ENCODE data around the gene GRID2.

The GRID2 gene

GRCh38 chr4:92506933-92507332, 203.2 kb downstream of the GRID2 start:
- Histone ChIP-seq H3K9ac (ENCODE audit: low read length in 5 of 5) (no peak overlapping the region), H3K4me1 (ENCODE audit: control insufficient read depth in 5 of 5, insufficient read depth in 5 of 5, low read length in 5 of 5) (no peaks in the 10 kb centered on the region)

DNA sequence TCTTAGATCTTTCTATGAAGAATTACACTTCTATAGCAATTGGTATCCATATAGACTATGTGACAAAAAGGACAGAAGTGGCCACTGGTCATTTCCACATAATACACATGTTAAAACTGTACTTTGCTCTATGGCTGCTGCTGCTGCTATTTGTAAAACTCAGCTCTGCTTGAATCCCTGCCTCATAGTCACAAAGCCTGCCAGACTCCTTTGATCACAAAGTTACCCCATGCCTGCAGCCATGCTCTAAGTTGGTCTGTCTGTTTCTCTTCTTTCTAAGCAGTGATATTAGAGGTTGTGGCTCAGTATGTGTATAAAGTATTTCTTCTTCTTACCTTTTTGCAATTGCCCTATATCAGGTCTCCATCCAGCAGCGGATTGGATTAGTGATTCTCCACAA, 210.9 kb downstream of the GRID2 start:
- H3K4me3 ChIP-seq (ENCODE audit: low read depth in 1 of 5, low read length in 5 of 5), result no peak overlapping the region
- H3K36me3 ChIP-seq (ENCODE audit: control insufficient read depth in 5 of 5, insufficient read depth in 5 of 5, low read length in 5 of 5), result no peaks in the 10 kb centered on the region
- no peak overlapping the region for H3K27ac ChIP-seq (ENCODE audit: low read depth, low read length)
- no peak overlapping the region for H3K9ac ChIP-seq (ENCODE audit: low read length in 5 of 5)
- H3K9me3 ChIP-seq (ENCODE audit: control insufficient read depth in 5 of 5, low read length in 5 of 5), result peaks cover 0 to 3% (median 0%) of the 10 kb centered on the region in 5 donors
- H3K27me3 ChIP-seq (ENCODE audit: control insufficient read depth in 5 of 5, insufficient read depth in 4 of 5, low read length in 5 of 5), result no peaks in the 10 kb centered on the region
- H3K4me1 ChIP-seq (ENCODE audit: control insufficient read depth in 5 of 5, insufficient read depth in 5 of 5, low read length in 5 of 5), result no peaks in the 10 kb centered on the region

More at GRCh38 chr4:92506933-92507332, 203.2 kb downstream of the GRID2 start:
- Histone ChIP-seq H3K36me3 (ENCODE audit: control insufficient read depth in 5 of 5, insufficient read depth in 5 of 5, low read length in 5 of 5) (no peaks in the 10 kb centered on the region), H3K9me3 (ENCODE audit: control insufficient read depth in 5 of 5, low read length in 5 of 5) (no peaks in the 10 kb centered on the region), H3K27me3 (ENCODE audit: control insufficient read depth in 5 of 5, insufficient read depth in 4 of 5, low read length in 5 of 5) (no peaks in the 10 kb centered on the region), H3K4me3 (ENCODE audit: low read depth in 1 of 5, low read length in 5 of 5) (no peak overlapping the region), H3K27ac (ENCODE audit: low read depth, low read length) (no peak overlapping the region)

DNA sequence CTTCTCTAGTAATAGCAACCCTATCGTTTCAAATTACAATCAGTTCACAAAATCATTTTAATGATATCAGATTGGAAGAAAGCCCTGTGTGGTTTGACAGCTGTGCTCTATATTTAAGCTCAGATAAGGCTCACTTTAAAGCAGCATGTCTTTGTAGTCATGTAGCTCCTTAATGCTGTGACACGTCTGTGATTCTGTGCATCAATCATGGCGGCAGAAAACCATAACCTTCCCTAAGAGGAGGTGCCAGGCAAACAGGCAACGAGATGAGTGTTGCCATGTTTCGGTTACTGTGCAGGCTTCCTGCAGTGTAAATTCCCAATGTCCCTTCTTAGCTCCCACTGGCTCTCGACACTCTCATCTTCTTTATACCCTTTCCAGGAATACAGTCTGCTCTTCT, 212.7 kb downstream of the GRID2 start:
- Histone ChIP-seq H3K9ac (ENCODE audit: low read length in 5 of 5) (no peak overlapping the region), H3K27me3 (ENCODE audit: control insufficient read depth in 5 of 5, insufficient read depth in 4 of 5, low read length in 5 of 5) (no peaks in the 10 kb centered on the region), H3K36me3 (ENCODE audit: control insufficient read depth in 5 of 5, insufficient read depth in 5 of 5, low read length in 5 of 5) (no peaks in the 10 kb centered on the region), H3K4me3 (ENCODE audit: low read depth in 1 of 5, low read length in 5 of 5) (no peak overlapping the region), H3K4me1 (ENCODE audit: control insufficient read depth in 5 of 5, insufficient read depth in 5 of 5, low read length in 5 of 5) (no peaks in the 10 kb centered on the region), H3K9me3 (ENCODE audit: control insufficient read depth in 5 of 5, low read length in 5 of 5) (peaks cover 0 to 3% (median 0%) of the 10 kb centered on the region in 5 donors), H3K27ac (ENCODE audit: low read depth, low read length) (no peak overlapping the region)

DNA sequence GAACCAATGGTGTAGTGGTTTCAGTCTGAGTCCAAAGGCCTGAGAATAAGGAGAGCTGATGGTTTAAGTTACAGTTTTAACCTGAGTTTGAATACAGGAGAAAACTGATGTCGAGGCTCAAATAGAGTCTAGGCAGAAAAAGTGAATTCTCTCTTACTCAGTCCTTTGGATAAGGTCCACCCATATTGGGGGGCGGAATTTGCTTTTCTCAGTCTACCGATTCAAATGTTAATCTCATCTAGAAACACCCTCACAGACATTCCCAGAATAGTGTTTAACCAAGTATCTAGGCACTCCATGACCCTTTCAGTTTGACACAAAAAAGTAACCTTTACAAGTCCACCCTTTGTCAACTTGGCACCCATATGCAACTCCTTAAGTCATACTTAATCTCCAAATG, 216.0 kb downstream of the GRID2 start:
- Histone ChIP-seq H3K36me3 (ENCODE audit: control insufficient read depth in 5 of 5, insufficient read depth in 5 of 5, low read length in 5 of 5) (no peaks in the 10 kb centered on the region), H3K9ac (ENCODE audit: low read length in 5 of 5) (no peak overlapping the region), H3K27ac (ENCODE audit: low read depth, low read length) (no peak overlapping the region), H3K4me1 (ENCODE audit: control insufficient read depth in 5 of 5, insufficient read depth in 5 of 5, low read length in 5 of 5) (no peaks in the 10 kb centered on the region), H3K27me3 (ENCODE audit: control insufficient read depth in 5 of 5, insufficient read depth in 4 of 5, low read length in 5 of 5) (no peaks in the 10 kb centered on the region), H3K9me3 (ENCODE audit: control insufficient read depth in 5 of 5, low read length in 5 of 5) (peaks cover 0 to 3% (median 0%) of the 10 kb centered on the region in 5 donors), H3K4me3 (ENCODE audit: low read depth in 1 of 5, low read length in 5 of 5) (no peak overlapping the region)

DNA sequence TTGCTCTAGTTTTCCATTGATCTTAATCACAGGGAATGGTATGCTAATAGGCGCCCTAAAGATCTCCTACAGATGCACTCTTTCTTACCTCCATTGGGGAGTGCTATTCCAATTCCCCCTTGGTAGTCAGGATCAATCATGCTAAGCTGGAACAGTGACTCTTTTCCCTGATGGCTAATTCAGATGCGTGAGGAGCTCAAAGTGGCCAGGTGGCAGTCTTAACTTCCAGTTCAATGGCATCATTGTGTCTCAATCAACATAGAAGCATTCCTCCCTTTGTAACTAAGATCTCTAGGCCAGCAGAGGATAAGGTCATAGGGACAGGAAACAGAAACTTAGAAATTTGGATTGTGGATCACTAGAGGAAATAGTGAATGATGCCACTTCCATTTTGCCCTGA, 216.8 kb downstream of the GRID2 start:
- H3K4me1 ChIP-seq (ENCODE audit: control insufficient read depth in 5 of 5, insufficient read depth in 5 of 5, low read length in 5 of 5), result no peaks in the 10 kb centered on the region
- no peaks in the 10 kb centered on the region for H3K36me3 ChIP-seq (ENCODE audit: control insufficient read depth in 5 of 5, insufficient read depth in 5 of 5, low read length in 5 of 5)
- no peak overlapping the region for H3K27ac ChIP-seq (ENCODE audit: low read depth, low read length)
- H3K9ac ChIP-seq (ENCODE audit: low read length in 5 of 5), result no peak overlapping the region
- peaks cover 0 to 3% (median 0%) of the 10 kb centered on the region in 5 donors for H3K9me3 ChIP-seq (ENCODE audit: control insufficient read depth in 5 of 5, low read length in 5 of 5)
- H3K27me3 ChIP-seq (ENCODE audit: control insufficient read depth in 5 of 5, insufficient read depth in 4 of 5, low read length in 5 of 5), result no peaks in the 10 kb centered on the region
- H3K4me3 ChIP-seq (ENCODE audit: low read depth in 1 of 5, low read length in 5 of 5), result no peak overlapping the region

DNA sequence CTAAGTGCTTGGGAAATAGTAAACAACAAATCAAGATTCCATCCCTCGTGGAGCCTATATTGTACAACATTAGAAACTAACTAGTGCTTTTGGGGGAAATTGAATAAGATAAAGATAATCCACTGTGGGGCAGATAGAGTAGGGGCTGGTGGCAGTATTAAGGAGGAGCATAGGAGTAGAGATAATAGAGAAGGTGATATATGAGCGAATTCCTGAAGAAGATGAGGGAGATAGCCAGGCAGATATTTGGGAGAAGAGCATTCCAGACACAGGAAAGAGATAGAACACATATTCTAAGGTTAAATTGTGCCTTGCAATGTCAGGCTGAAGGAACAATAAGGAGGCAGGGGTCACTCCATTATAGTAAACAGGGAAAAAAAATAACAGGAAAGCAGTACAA, 218.2 kb downstream of the GRID2 start:
- Histone ChIP-seq H3K27ac (ENCODE audit: low read depth, low read length) (no peak overlapping the region), H3K4me3 (ENCODE audit: low read depth in 1 of 5, low read length in 5 of 5) (no peak overlapping the region), H3K27me3 (ENCODE audit: control insufficient read depth in 5 of 5, insufficient read depth in 4 of 5, low read length in 5 of 5) (no peaks in the 10 kb centered on the region), H3K9ac (ENCODE audit: low read length in 5 of 5) (no peak overlapping the region), H3K4me1 (ENCODE audit: control insufficient read depth in 5 of 5, insufficient read depth in 5 of 5, low read length in 5 of 5) (no peaks in the 10 kb centered on the region), H3K9me3 (ENCODE audit: control insufficient read depth in 5 of 5, low read length in 5 of 5) (no peaks in the 10 kb centered on the region), H3K36me3 (ENCODE audit: control insufficient read depth in 5 of 5, insufficient read depth in 5 of 5, low read length in 5 of 5) (no peaks in the 10 kb centered on the region)

DNA sequence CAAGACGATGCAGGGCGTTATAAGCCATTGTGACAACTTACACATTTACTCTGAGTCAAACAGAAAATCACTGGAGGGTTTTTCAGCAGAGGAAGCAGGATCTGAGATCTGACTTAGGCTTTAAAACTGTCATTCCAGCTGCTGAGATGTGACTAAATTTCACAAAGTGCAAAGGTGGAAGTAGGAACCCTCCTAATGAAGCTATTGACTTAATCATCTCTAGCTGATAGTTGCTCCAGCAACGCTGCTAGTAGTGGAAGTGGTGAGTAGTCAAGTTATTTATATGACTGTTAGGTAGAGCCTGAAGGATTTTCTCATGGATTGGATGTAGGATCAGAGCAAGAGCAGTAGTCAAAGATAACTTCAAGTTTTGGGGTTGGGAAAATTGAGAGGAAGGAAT, 218.6 kb downstream of the GRID2 start:
- no peaks in the 10 kb centered on the region for H3K9me3 ChIP-seq (ENCODE audit: control insufficient read depth in 5 of 5, low read length in 5 of 5)
- no peaks in the 10 kb centered on the region for H3K36me3 ChIP-seq (ENCODE audit: control insufficient read depth in 5 of 5, insufficient read depth in 5 of 5, low read length in 5 of 5)
- no peak overlapping the region for H3K4me3 ChIP-seq (ENCODE audit: low read depth in 1 of 5, low read length in 5 of 5)
- H3K9ac ChIP-seq (ENCODE audit: low read length in 5 of 5), result no peak overlapping the region
- no peaks in the 10 kb centered on the region for H3K27me3 ChIP-seq (ENCODE audit: control insufficient read depth in 5 of 5, insufficient read depth in 4 of 5, low read length in 5 of 5)
- H3K4me1 ChIP-seq (ENCODE audit: control insufficient read depth in 5 of 5, insufficient read depth in 5 of 5, low read length in 5 of 5), result no peaks in the 10 kb centered on the region
- H3K27ac ChIP-seq (ENCODE audit: low read depth, low read length), result no peak overlapping the region

- no peaks in the 10 kb centered on the region for H3K4me1 ChIP-seq (ENCODE audit: control insufficient read depth in 5 of 5, insufficient read depth in 5 of 5, low read length in 5 of 5)
- H3K27ac ChIP-seq (ENCODE audit: low read depth, low read length), result no peak overlapping the region
- no peak overlapping the region for H3K9ac ChIP-seq (ENCODE audit: low read length in 5 of 5)
- no peaks in the 10 kb centered on the region for H3K36me3 ChIP-seq (ENCODE audit: control insufficient read depth in 5 of 5, insufficient read depth in 5 of 5, low read length in 5 of 5)
- H3K4me3 ChIP-seq (ENCODE audit: low read depth in 1 of 5, low read length in 5 of 5), result no peak overlapping the region
- no peaks in the 10 kb centered on the region for H3K9me3 ChIP-seq (ENCODE audit: control insufficient read depth in 5 of 5, low read length in 5 of 5)
- H3K27me3 ChIP-seq (ENCODE audit: control insufficient read depth in 5 of 5, insufficient read depth in 4 of 5, low read length in 5 of 5), result no peaks in the 10 kb centered on the region
Measured at GRCh38 chr4:92524131-92524530, 220.4 kb downstream of the GRID2 start.

DNA sequence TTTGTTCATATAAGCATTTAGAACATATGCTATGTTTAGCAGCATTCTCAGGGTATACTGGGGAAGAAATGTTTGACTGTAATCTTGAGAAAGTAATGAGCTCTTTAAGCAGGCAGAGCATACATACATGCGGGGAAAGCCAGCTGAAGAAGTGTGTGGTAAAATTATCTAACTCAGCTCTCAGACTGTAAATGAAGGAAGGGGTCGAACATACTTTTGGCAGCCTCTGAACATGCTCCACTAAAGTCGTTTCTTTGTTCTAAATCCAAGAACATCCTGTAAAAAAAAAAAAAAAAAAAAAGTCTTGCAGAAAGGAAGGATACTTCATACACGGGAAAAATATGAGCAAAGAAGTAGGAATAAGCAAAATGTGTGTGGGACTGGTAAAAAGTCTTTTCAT, 224.8 kb downstream of the GRID2 start:
- Histone ChIP-seq H3K27ac (ENCODE audit: low read depth, low read length) (no peak overlapping the region), H3K9me3 (ENCODE audit: control insufficient read depth in 5 of 5, low read length in 5 of 5) (no peaks in the 10 kb centered on the region), H3K4me1 (ENCODE audit: control insufficient read depth in 5 of 5, insufficient read depth in 5 of 5, low read length in 5 of 5) (no peaks in the 10 kb centered on the region), H3K4me3 (ENCODE audit: low read depth in 1 of 5, low read length in 5 of 5) (no peak overlapping the region), H3K27me3 (ENCODE audit: control insufficient read depth in 5 of 5, insufficient read depth in 4 of 5, low read length in 5 of 5) (no peaks in the 10 kb centered on the region), H3K36me3 (ENCODE audit: control insufficient read depth in 5 of 5, insufficient read depth in 5 of 5, low read length in 5 of 5) (no peaks in the 10 kb centered on the region), H3K9ac (ENCODE audit: low read length in 5 of 5) (no peak overlapping the region)

GRCh38 chr4:92529510-92529909, 225.7 kb downstream of the GRID2 start:
- no peak overlapping the region for H3K27ac ChIP-seq (ENCODE audit: low read depth, low read length)
- no peak overlapping the region for H3K9ac ChIP-seq (ENCODE audit: low read length in 5 of 5)
- H3K4me1 ChIP-seq (ENCODE audit: control insufficient read depth in 5 of 5, insufficient read depth in 5 of 5, low read length in 5 of 5), result no peaks in the 10 kb centered on the region
- no peak overlapping the region for H3K4me3 ChIP-seq (ENCODE audit: low read depth in 1 of 5, low read length in 5 of 5)
- H3K27me3 ChIP-seq (ENCODE audit: control insufficient read depth in 5 of 5, insufficient read depth in 4 of 5, low read length in 5 of 5), result no peaks in the 10 kb centered on the region
- no peaks in the 10 kb centered on the region for H3K36me3 ChIP-seq (ENCODE audit: control insufficient read depth in 5 of 5, insufficient read depth in 5 of 5, low read length in 5 of 5)
- no peaks in the 10 kb centered on the region for H3K9me3 ChIP-seq (ENCODE audit: control insufficient read depth in 5 of 5, low read length in 5 of 5)

DNA sequence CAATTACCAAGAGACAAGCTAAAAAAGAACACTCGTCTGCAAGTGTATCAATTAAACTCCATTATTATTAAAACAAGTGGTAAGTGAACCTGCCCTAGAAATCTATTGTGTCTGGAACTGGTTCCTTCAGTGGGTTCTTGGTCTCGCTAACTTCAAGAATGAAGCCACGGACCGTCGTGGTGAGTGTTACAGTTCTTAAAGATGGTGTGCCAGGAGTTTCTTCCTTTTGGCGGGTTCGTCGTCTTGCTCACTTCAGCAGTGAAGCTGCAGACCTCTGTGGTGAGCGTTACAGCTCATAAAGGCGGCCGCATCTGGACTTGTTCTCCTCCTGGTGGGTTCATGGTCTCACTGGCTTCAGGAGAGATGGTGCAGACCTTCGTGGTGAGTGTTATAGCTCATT, 231.8 kb downstream of the GRID2 start:
- Histone ChIP-seq H3K9ac (ENCODE audit: low read length in 5 of 5) (no peak overlapping the region), H3K9me3 (ENCODE audit: control insufficient read depth in 5 of 5, low read length in 5 of 5) (no peaks in the 10 kb centered on the region), H3K4me3 (ENCODE audit: low read depth in 1 of 5, low read length in 5 of 5) (no peak overlapping the region), H3K27me3 (ENCODE audit: control insufficient read depth in 5 of 5, insufficient read depth in 4 of 5, low read length in 5 of 5) (no peaks in the 10 kb centered on the region), H3K36me3 (ENCODE audit: control insufficient read depth in 5 of 5, insufficient read depth in 5 of 5, low read length in 5 of 5) (no peaks in the 10 kb centered on the region), H3K27ac (ENCODE audit: low read depth, low read length) (no peak overlapping the region), H3K4me1 (ENCODE audit: control insufficient read depth in 5 of 5, insufficient read depth in 5 of 5, low read length in 5 of 5) (no peaks in the 10 kb centered on the region)

Measured in subcutaneous abdominal adipose tissue (tissue), 5 donors.